HCT116 (cell line): ENCODE data around the gene PFKFB2. TPM values are rescaled to one million over a fixed set of nuclear protein-coding genes. Genes with fewer than 3 reads are reported as not detected.

Source experiments
- ATAC-seq: fragments of 200-7000 bp; cut with Tn5 transposase; 2 replicates; pipeline ENCODE4 v1.9.1; 2020; ENCODE audit warnings: mild to moderate bottlenecking, moderate library complexity
- BruUV-seq: library from RNA; stranded (reverse); fragments of 400-500 nt; replicated peaks from 2 replicates; lab custom pipeline; 2021; lab: Mats Ljungman, UMichigan
- CTCF ChIA-PET: fragments of 300-600 bp; sonication (Branson Sonifier 250); formaldehyde crosslinking; loops from one replicate; lab custom pipeline; 2021; ENCODE audit warnings: antibody characterized with exemption; lab: Charles Lee
- POLR2A ChIA-PET: fragments of 300-600, 350-600 bp; sonication (Branson Sonifier 250); formaldehyde crosslinking; loops from one replicate; lab custom pipeline; 2021; ENCODE audit warnings: antibody characterized with exemption; lab: Charles Lee
- RAD21 ChIA-PET, 2 experiments: fragments of 300-600 bp; sonication (Branson Sonifier 250); formaldehyde crosslinking; loops; one replicate each; lab custom pipeline; 2023; ENCODE audit warnings: low total read pairs in 2 of 2; ENCODE audit not compliant: uncharacterized antibody in 2 of 2, unreplicated experiment in 2 of 2, low non-redundant PET in 1 of 2; lab: Charles Lee
- DNase-seq: peaks from one replicate; pipeline ENCODE4 v3.0.0-alpha.2; 2010; ENCODE audit warnings: low read depth, low spot score
- H2AFZ ChIP-seq: fragments of 200-600 bp; shearing (Covaris generic), sonication (generic); 2 replicates; pipeline ENCODE4 v1.6.1; 2017; ENCODE audit warnings: low read depth, mixed run types, mixed read lengths, antibody characterized with exemption, low read length; ENCODE audit not compliant: poor library complexity, severe bottlenecking
- H3K27ac ChIP-seq: 2 replicates; pipeline ENCODE4 v1.5.1; 2012; ENCODE audit warnings: low read depth, low read length
- H3K27me3 ChIP-seq: fragments of 200-600 bp; sonication (generic); 2 replicates; pipeline ENCODE4 v1.6.1; 2016; ENCODE audit warnings: mixed run types, low read length, mixed read lengths; ENCODE audit not compliant: insufficient read depth
- H3K36me3 ChIP-seq, 2 experiments: fragments of 200-500 bp in 1 of 2; fragments of 200-600 bp in 1 of 2; sonication (Bioruptor generic) in 1 of 2; sonication (generic) in 1 of 2; 2 replicates each; pipeline versions ENCODE4 v1.5.1 to v1.6.1; 2014 to 2016; ENCODE audit warnings: low read length in 2 of 2, inconsistent platforms in 1 of 2, mixed read lengths in 1 of 2, mixed run types in 1 of 2; ENCODE audit not compliant: insufficient read depth in 2 of 2, control insufficient read depth in 1 of 2
- H3K4me1 ChIP-seq, 2 experiments: fragments of 200-600 bp in 1 of 2; sonication (generic) in 1 of 2; 2 replicates each; pipeline versions ENCODE4 v1.5.1 to v1.6.1; 2012 to 2017; ENCODE audit warnings: low read length in 2 of 2, inconsistent platforms in 1 of 2, mild to moderate bottlenecking in 1 of 2, mixed read lengths in 1 of 2, mixed run types in 1 of 2, moderate library complexity in 1 of 2; ENCODE audit not compliant: insufficient read depth in 2 of 2, control insufficient read depth in 1 of 2
- H3K4me2 ChIP-seq: fragments of 200-600 bp; sonication (generic); 2 replicates; pipeline ENCODE4 v1.6.1; 2017; ENCODE audit warnings: mixed run types, low read length, mixed read lengths
- H3K4me3 ChIP-seq, 2 experiments: fragments of 200-600 bp in 1 of 2; sonication (generic) in 1 of 2; replicated peaks in 1 of 2; 2 replicates each; pipeline ENCODE4 v1.5.1; 2011 to 2016; ENCODE audit warnings: low read length in 2 of 2, control low read depth in 1 of 2, low read depth in 1 of 2, mild to moderate bottlenecking in 1 of 2, mixed read lengths in 1 of 2, mixed run types in 1 of 2
- H3K79me2 ChIP-seq: fragments of 200-600 bp; sonication (generic); 2 replicates; pipeline ENCODE4 v1.6.1; 2017; ENCODE audit warnings: mild to moderate bottlenecking, mixed run types, low read length, moderate library complexity, mixed read lengths; ENCODE audit not compliant: insufficient read depth
- H3K9ac ChIP-seq: fragments of 200-600 bp; sonication (generic); 2 replicates; pipeline ENCODE4 v1.6.1; 2016; ENCODE audit warnings: low read length, mixed read lengths
- H3K9me2 ChIP-seq: fragments of 200-600 bp; sonication (generic), shearing (Covaris generic); 2 replicates; pipeline ENCODE4 v1.6.1; 2017; ENCODE audit warnings: mixed run types, mild to moderate bottlenecking, moderate library complexity; ENCODE audit not compliant: insufficient read depth
- H3K9me3 ChIP-seq, 2 experiments: fragments of 200-500 bp in 1 of 2; fragments of 200-600 bp in 1 of 2; sonication (Bioruptor generic) in 1 of 2; sonication (generic) in 1 of 2; 2 replicates each; pipeline ENCODE4 v1.6.1; 2014 to 2017; ENCODE audit warnings: low read length in 2 of 2, mixed read lengths in 2 of 2, inconsistent platforms in 1 of 2, low read depth in 1 of 2, mild to moderate bottlenecking in 1 of 2, mixed run types in 1 of 2, moderate library complexity in 1 of 2; ENCODE audit not compliant: control insufficient read depth in 1 of 2, insufficient read depth in 1 of 2
- H4K20me1 ChIP-seq: fragments of 200-600 bp; sonication (generic), shearing (Covaris generic); 2 replicates; pipeline ENCODE4 v1.6.1; 2017; ENCODE audit warnings: mixed run types, mild to moderate bottlenecking, moderate library complexity; ENCODE audit not compliant: insufficient read depth
- ATF3 ChIP-seq: IDR thresholded peaks from 2 replicates; pipeline ENCODE4 v1.6.1; 2012
- CEBPB ChIP-seq: IDR thresholded peaks from 2 replicates; pipeline ENCODE4 v1.6.1; 2012; ENCODE audit warnings: low read depth
- EGR1 ChIP-seq: IDR thresholded peaks from 2 replicates; pipeline ENCODE4 v1.6.1; 2012; ENCODE audit warnings: low read depth
- ELF1 ChIP-seq: IDR thresholded peaks from 2 replicates; pipeline ENCODE4 v1.6.1; 2012; ENCODE audit warnings: low read depth, borderline replicate concordance
- FOSL1 ChIP-seq: IDR thresholded peaks from 2 replicates; pipeline ENCODE4 v1.6.1; 2012; ENCODE audit warnings: low read depth
- JUND ChIP-seq: IDR thresholded peaks from 2 replicates; pipeline ENCODE4 v1.6.1; 2012
- POLR2A ChIP-seq: IDR thresholded peaks from 2 replicates; pipeline ENCODE4 v1.7.0; 2011; ENCODE audit warnings: borderline replicate concordance; ENCODE audit not compliant: insufficient read depth, insufficient read length; ENCODE audit errors: extremely low read depth
- POLR2AphosphoS5 ChIP-seq: IDR thresholded peaks from 2 replicates; pipeline ENCODE4 v1.6.1; 2011; ENCODE audit warnings: mild to moderate bottlenecking, low read depth, low read length, moderate library complexity
- RAD21 ChIP-seq: IDR thresholded peaks from 2 replicates; pipeline ENCODE4 v1.6.1; 2012; ENCODE audit warnings: low read depth, mild to moderate bottlenecking
- REST ChIP-seq: IDR thresholded peaks from 2 replicates; pipeline ENCODE4 v1.6.1; 2012; ENCODE audit warnings: low read depth
- SRF ChIP-seq: IDR thresholded peaks from 2 replicates; pipeline ENCODE4 v1.6.1; 2012; ENCODE audit warnings: low read depth
- TCF7L2 ChIP-seq: IDR thresholded peaks from 2 replicates; pipeline ENCODE4 v1.7.0; 2011; ENCODE audit warnings: borderline replicate concordance, inconsistent platforms; ENCODE audit not compliant: insufficient read depth, insufficient read length; ENCODE audit errors: extremely low read depth
- ZFX ChIP-seq: fragments of 450-650 bp; IDR thresholded peaks from 2 replicates; pipeline ENCODE4 v1.6.1; 2017
- ZNF274 ChIP-seq: fragments of 200-500 bp; sonication (Bioruptor generic); IDR thresholded peaks from 2 replicates; pipeline ENCODE4 v1.6.1; 2014; ENCODE audit warnings: mild to moderate bottlenecking, low read depth, low read length, inconsistent platforms
- intact Hi-C: fragments of 100-400 bp; cut with micrococcal nuclease; formaldehyde crosslinking; loops from 2 replicates; pipeline ENCODE4 v1.10.0; 2022
- total RNA-seq: library from RNA; stranded (reverse); gene quantifications from one replicate; pipeline ENCODE4 v1.2.1, GENCODE V29; 2021; ENCODE audit not compliant: unreplicated experiment

The PFKFB2 gene
- total RNA-seq, 1 experiment from 2014 or later = 13.9 TPM

- TF ChIP-seq TCF7L2 (no peak), EGR1 (no peak), CEBPB (no peak), ZFX (no peak), RAD21 (no peak), POLR2A (no peak), ATF3 (no peak), SRF (no peak)
Observed at GRCh38 chr1:207093944-207094343, 40.9 kb downstream of the PFKFB2 start (continued).

- H2AFZ ChIP-seq = no peak overlapping the region
- no peaks in the 10 kb centered on the region for H3K36me3 ChIP-seq
- H3K4me3 ChIP-seq = no peak overlapping the region
- TF ChIP-seq ZFX = no peak
- no peak for TF ChIP-seq TCF7L2
- no peak for TF ChIP-seq FOSL1
- no peak for TF ChIP-seq ZNF274
- TF ChIP-seq CEBPB = no peak
- no peak for TF ChIP-seq JUND
- no peak for TF ChIP-seq REST
- TF ChIP-seq POLR2AphosphoS5 = no peak
- no peak for TF ChIP-seq ELF1
- no peak for TF ChIP-seq RAD21
- no peaks in the 10 kb centered on the region for H4K20me1 ChIP-seq
- ChIA-PET POLR2A (no interaction called here), RAD21 (no interaction called here), CTCF (no interaction called here)
- H3K79me2 ChIP-seq = no peaks in the 10 kb centered on the region
- ATAC-seq (no peak), DNase-seq (no peak)
- H3K4me1 ChIP-seq = no peaks in the 10 kb centered on the region
- H3K9me3 ChIP-seq = no peaks in the 10 kb centered on the region; a peak in 1 of 4 replicates
- H3K27me3 ChIP-seq = no peaks in the 10 kb centered on the region
- intact Hi-C loops = no loop called here
- no peak overlapping the region for H3K9ac ChIP-seq
- H3K9me2 ChIP-seq = no peaks in the 10 kb centered on the region
- BruUV-seq = no TSS peak
- H3K27ac ChIP-seq = no peak overlapping the region
- no peak overlapping the region for H3K4me2 ChIP-seq
Observed at GRCh38 chr1:207097871-207098324, 44.8 kb downstream of the PFKFB2 start.
